ENCODE data around the gene MYCBPAP. TPM values are rescaled to one million over a fixed set of nuclear protein-coding genes. Genes with fewer than 3 reads are reported as not detected.
A peak's percentile ranks its signal among the peaks of the same experiment; 100 is the strongest.

The MYCBPAP gene
- total RNA-seq, 3 donors from 2014 or later: 1.6 to 3.4 (median 2.4) TPM

GRCh38 chr17:50498021-50498874 is 10.0 kb upstream of the MYCBPAP start:
- intact Hi-C loops (cut with DNase I, micrococcal nuclease): no loop called here
- Histone ChIP-seq H3K9me3 (no peaks in the 10 kb centered on the region), H3K4me3 (no peak overlapping the region), H3K36me3 (ENCODE audit: low read depth) (no peaks in the 10 kb centered on the region), H3K4me1 (ENCODE audit: low read depth) (peaks cover 5% of the 10 kb centered on the region)
- ATAC-seq (peak; percentile 93), DNase-seq (peak in 2 of 3 donors; percentile 40 to 43)
- TF ChIP-seq CTCF (IDR thresholded peaks at IDR 0.05): no peak

- Histone ChIP-seq H3K4me1 (ENCODE audit: low read depth) (peaks cover 6% of the 10 kb centered on the region), H3K36me3 (ENCODE audit: low read depth) (no peaks in the 10 kb centered on the region), H3K4me3 (no peak overlapping the region), H3K9me3 (no peaks in the 10 kb centered on the region)
- intact Hi-C loops (cut with DNase I, micrococcal nuclease): no loop called here
- ATAC-seq: no peak
- no peak for TF ChIP-seq CTCF (IDR thresholded peaks at IDR 0.05)
- no peak for DNase-seq
Measured at GRCh38 chr17:50499270-50499669, 9.0 kb upstream of the MYCBPAP start.

- H3K9me3 ChIP-seq: no peaks in the 10 kb centered on the region
- no peaks in the 10 kb centered on the region for H3K36me3 ChIP-seq (ENCODE audit: low read depth)
- ATAC-seq: no peak
- DNase-seq: no peak
- TF ChIP-seq CTCF (IDR thresholded peaks at IDR 0.05): no peak
- peaks cover 8% of the 10 kb centered on the region for H3K4me1 ChIP-seq (ENCODE audit: low read depth)
- H3K4me3 ChIP-seq: no peak overlapping the region
- intact Hi-C loops (cut with DNase I, micrococcal nuclease): no loop called here
Measured at GRCh38 chr17:50499721-50500120, 8.5 kb upstream of the MYCBPAP start.

GRCh38 chr17:50501054-50501453 is 7.2 kb upstream of the MYCBPAP start:
- intact Hi-C loops (cut with DNase I, micrococcal nuclease): no loop called here
- TF ChIP-seq CTCF (IDR thresholded peaks at IDR 0.05): no peak
- peak in 2 of 3 donors; percentile 24 to 76 for DNase-seq
- Histone ChIP-seq H3K9me3 (no peaks in the 10 kb centered on the region), H3K36me3 (ENCODE audit: low read depth) (no peaks in the 10 kb centered on the region), H3K4me3 (no peak overlapping the region), H3K4me1 (ENCODE audit: low read depth) (peaks cover 8% of the 10 kb centered on the region)
- ATAC-seq: no peak

- Histone ChIP-seq H3K4me1 (ENCODE audit: low read depth) (peaks cover 8% of the 10 kb centered on the region), H3K9me3 (no peaks in the 10 kb centered on the region), H3K36me3 (ENCODE audit: low read depth) (no peaks in the 10 kb centered on the region), H3K4me3 (no peak overlapping the region)
- ATAC-seq (no peak), DNase-seq (peak in 1 of 3 donors; percentile 33)
- intact Hi-C loops (cut with DNase I, micrococcal nuclease): no loop called here
- no peak for TF ChIP-seq CTCF (IDR thresholded peaks at IDR 0.05)
Measured at GRCh38 chr17:50502301-50502990, 5.8 kb upstream of the MYCBPAP start.

Measured in mucosa of descending colon (tissue), 3 donors.